Neural progenitor cell (in vitro differentiated cells): ENCODE results near the gene RGS6.

Source experiments
- CTCF ChIP-seq: fragments of 200-600 bp; sonication (generic); IDR thresholded peaks from 2 replicates; pipeline ENCODE4 v1.5.1; 2017; ENCODE audit warnings: antibody characterized with exemption, mild to moderate bottlenecking
- EZH2phosphoT487 ChIP-seq: fragments of 200-600 bp; sonication (generic); IDR thresholded peaks from 2 replicates; pipeline ENCODE4 v1.6.1; 2017; ENCODE audit warnings: antibody characterized with exemption

DNA sequence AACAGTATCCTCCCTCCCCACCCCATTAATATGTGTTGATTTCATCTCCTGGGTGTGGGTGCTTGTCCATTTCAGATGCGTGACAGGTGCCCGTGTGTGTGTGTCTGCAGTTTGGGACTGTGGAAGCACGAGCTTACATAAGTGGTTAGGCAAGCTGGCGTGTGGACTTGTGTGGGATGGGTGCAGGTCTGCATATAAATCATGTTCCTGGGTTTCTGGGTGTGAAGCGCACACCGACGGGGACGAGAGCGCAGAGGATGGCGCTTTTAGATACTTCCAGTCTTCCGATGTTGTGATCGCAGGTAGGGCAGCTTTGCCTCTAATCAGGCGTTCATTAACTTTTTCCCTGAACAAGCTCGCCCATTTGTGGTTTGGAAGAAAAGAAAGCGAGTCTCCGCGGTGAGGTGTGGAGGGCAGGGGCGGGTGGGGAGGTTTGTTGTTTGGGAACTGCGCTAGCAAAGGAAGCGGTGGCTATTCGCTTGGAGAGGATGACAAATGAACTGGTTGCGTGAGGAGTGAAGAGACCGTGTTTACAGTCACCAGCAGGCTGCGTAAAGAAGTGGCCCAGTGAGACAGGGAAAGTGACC is 865 bp downstream of the RGS6 start:
- TF ChIP-seq CTCF (peak; percentile 8), EZH2phosphoT487 (peak; percentile 65)
